Measurements from ENCODE around the gene NCKAP5. TPM values are rescaled to one million over a fixed set of nuclear protein-coding genes. Genes with fewer than 3 reads are reported as not detected.

The NCKAP5 gene
- total RNA-seq, 4 donors from 2014 or later, result 2.7 to 11.7 (median 5.6) TPM

DNA sequence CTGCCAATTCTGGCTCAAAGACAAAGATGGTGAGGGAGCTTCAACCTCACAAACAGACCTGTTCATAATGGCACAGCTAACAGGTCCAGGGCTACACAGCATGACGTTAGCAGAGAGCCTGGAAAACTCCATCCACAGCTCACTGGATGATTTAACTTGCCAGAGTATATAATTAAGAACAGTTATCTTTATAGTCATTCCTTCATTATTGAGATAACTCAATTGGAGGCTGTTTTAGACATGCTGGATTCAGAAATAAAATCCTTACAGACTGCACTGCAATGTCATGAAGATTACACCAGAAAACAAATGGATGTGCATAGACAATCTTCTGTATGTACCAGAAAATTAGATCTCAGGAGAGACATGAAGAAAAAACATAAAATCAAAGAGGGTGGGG, 843.1 kb downstream of the NCKAP5 start:
- no peaks in the 10 kb centered on the region for H3K27me3 ChIP-seq
- WGBS, 2 donors, result 62 to 77% methylated on average over 1 of the region's 1 CpG

DNA sequence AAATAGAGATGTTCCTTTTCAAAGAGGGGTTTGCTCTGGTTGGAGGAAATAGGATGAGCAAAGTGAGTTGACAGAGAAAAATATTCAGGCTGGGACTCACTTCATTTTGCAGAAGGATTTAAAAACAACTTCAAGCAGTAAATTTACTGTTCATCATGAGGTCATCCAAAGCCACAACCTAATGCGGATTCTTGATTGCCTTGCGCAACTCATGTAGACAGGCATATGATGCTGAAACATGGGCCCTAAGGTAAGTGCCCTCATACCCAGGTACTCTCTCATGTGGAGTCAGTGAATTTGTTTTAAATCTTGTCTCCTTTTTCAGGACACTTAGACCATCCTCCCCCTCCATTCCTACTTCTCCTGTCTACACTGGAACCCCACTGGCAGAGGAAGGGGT, 846.3 kb downstream of the NCKAP5 start:
- no peak overlapping the region for H3K4me3 ChIP-seq
- no peak for DNase-seq (ENCODE audit: low spot score in 2 of 2)
- H3K27ac ChIP-seq, result no peak overlapping the region
- no peaks in the 10 kb centered on the region for H3K9me3 ChIP-seq
- H3K4me1 ChIP-seq, result no peaks in the 10 kb centered on the region
- no peaks in the 10 kb centered on the region for H3K27me3 ChIP-seq
- H3K36me3 ChIP-seq, result no peaks in the 10 kb centered on the region
- no peak for TF ChIP-seq EP300 (IDR thresholded peaks at IDR 0.05)
- TF ChIP-seq, protein P1, sequence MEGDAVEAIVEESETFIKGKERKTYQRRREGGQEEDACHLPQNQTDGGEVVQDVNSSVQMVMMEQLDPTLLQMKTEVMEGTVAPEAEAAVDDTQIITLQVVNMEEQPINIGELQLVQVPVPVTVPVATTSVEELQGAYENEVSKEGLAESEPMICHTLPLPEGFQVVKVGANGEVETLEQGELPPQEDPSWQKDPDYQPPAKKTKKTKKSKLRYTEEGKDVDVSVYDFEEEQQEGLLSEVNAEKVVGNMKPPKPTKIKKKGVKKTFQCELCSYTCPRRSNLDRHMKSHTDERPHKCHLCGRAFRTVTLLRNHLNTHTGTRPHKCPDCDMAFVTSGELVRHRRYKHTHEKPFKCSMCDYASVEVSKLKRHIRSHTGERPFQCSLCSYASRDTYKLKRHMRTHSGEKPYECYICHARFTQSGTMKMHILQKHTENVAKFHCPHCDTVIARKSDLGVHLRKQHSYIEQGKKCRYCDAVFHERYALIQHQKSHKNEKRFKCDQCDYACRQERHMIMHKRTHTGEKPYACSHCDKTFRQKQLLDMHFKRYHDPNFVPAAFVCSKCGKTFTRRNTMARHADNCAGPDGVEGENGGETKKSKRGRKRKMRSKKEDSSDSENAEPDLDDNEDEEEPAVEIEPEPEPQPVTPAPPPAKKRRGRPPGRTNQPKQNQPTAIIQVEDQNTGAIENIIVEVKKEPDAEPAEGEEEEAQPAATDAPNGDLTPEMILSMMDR (IDR thresholded peaks at IDR 0.05), result no peak
- no peak for TF ChIP-seq POLR2A (IDR thresholded peaks at IDR 0.05)
- 90 to 98% methylated on average over 2 of the region's 2 CpGs for WGBS, 2 donors

More for the DNA sequence above, 843.1 kb downstream of the NCKAP5 start:
- Histone ChIP-seq H3K4me3 (no peak overlapping the region), H3K36me3 (peaks cover 0 to 3% (median 0%) of the 10 kb centered on the region in 3 donors), H3K9me3 (no peaks in the 10 kb centered on the region), H3K27ac (no peak overlapping the region), H3K4me1 (no peaks in the 10 kb centered on the region)
- TF ChIP-seq POLR2A (IDR thresholded peaks at IDR 0.05) (no peak), EP300 (IDR thresholded peaks at IDR 0.05) (no peak)
- TF ChIP-seq, protein P1 (IDR thresholded peaks at IDR 0.05), result no peak
- DNase-seq (ENCODE audit: low spot score in 2 of 2), result no peak

DNA sequence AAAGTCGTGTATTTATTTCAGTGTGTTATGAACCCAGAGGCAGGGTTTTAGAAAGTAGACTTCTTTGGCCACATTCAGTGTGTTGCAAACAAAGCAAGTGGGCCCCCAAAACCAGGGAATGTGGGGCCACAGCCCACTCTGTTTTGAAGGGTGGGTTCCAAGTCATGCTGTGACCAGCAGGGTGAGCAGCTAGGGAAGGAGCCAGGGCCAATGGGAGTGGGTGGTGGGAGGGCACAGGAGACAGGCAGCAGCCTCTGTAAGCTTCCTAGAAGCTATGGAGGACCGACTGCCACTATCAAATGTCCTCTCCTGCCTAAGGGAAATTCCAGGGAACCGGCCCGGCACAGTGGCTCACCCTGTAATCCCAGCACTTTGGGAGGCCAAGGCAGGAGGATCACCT, 847.9 kb downstream of the NCKAP5 start:
- no peak for DNase-seq (ENCODE audit: low spot score in 2 of 2)
- WGBS, 2 donors, result 77 to 87% methylated on average over 4 of the region's 4 CpGs
- TF ChIP-seq EP300 (IDR thresholded peaks at IDR 0.05) (no peak), POLR2A (IDR thresholded peaks at IDR 0.05) (no peak)
- TF ChIP-seq, protein P1 (IDR thresholded peaks at IDR 0.05), result no peak
- Histone ChIP-seq H3K36me3 (no peaks in the 10 kb centered on the region), H3K9me3 (no peaks in the 10 kb centered on the region), H3K4me3 (no peak overlapping the region), H3K4me1 (no peaks in the 10 kb centered on the region), H3K27me3 (no peaks in the 10 kb centered on the region), H3K27ac (no peak overlapping the region)

DNA sequence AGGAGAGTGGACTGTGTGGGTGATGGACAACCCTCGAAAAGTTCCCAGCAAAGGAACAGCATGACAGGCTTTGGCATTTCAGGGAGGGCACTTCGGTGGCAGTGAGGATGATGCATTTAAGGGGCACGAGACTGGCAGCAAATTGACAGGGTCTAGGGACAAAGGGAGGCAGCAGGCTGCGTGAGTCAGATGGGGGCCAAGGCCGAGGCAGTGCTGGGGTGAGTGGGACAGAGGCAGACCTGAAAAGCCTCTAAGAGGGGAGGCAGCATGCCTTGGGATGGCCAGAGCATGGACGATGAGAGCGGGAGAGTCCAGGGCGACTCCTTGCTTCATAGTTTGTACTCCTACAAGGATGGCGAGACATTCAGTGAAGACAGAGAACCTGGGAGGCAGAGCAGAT, 848.8 kb downstream of the NCKAP5 start:
- TF ChIP-seq, protein P1 (IDR thresholded peaks at IDR 0.05), result no peak
- TF ChIP-seq POLR2A (IDR thresholded peaks at IDR 0.05) (no peak), EP300 (IDR thresholded peaks at IDR 0.05) (no peak)
- Histone ChIP-seq H3K27me3 (no peaks in the 10 kb centered on the region), H3K9me3 (no peaks in the 10 kb centered on the region), H3K4me3 (no peak overlapping the region), H3K27ac (no peak overlapping the region), H3K36me3 (no peaks in the 10 kb centered on the region), H3K4me1 (no peaks in the 10 kb centered on the region)
- no peak for DNase-seq (ENCODE audit: low spot score in 2 of 2)
- WGBS, 2 donors, result 86 to 89% methylated on average over 9 of the region's 9 CpGs

DNA sequence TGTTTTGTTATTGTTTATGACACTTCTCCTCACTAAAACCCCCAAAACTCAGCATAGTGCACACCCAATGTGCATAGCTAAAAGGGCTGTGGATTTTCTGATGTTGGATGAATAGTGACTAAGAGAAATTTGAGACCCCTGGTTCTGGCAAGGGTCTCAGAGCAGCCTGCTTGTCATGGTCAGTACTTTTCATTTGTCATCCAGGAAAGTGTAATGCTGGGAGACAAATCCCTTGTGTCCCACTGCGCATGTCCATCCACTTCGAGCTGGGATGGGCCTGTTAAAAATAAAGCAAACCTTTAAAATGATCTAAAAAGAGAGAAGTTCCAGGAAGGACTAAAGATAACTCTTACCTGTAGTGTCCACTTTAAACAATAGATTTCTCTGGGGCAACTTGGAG, 851.3 kb downstream of the NCKAP5 start:
- 87 to 89% methylated on average over 2 of the region's 2 CpGs for WGBS, 2 donors
- H3K27me3 ChIP-seq, result no peaks in the 10 kb centered on the region
- no peak for DNase-seq (ENCODE audit: low spot score in 2 of 2)
- no peak overlapping the region for H3K27ac ChIP-seq
- H3K4me3 ChIP-seq, result no peak overlapping the region
- TF ChIP-seq POLR2A (IDR thresholded peaks at IDR 0.05) (no peak), EP300 (IDR thresholded peaks at IDR 0.05) (no peak)
- TF ChIP-seq, protein P1 (IDR thresholded peaks at IDR 0.05), result no peak
- no peaks in the 10 kb centered on the region for H3K36me3 ChIP-seq
- H3K9me3 ChIP-seq, result no peaks in the 10 kb centered on the region
- H3K4me1 ChIP-seq, result no peaks in the 10 kb centered on the region
